ENCODE data around the gene NPAS3.

DNA sequence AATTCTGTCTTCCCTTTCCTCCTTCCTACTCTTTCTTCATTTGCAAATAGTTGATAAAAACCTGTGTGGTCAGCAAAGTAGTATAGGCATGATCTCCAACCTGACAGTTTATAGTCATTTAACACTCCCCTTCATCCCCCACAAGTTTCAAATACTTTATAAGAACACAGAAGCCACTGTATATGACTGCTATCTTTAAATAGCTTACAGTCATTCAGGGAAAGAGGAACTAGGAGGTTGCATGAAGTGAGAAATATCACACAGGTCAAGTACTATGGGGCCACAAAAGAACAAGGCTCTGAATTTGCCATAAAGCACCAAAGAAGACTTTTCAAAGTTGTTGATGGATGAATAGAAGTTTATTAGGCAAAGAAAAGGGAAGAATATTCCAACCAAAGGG, 431.3 kb downstream of the NPAS3 start:
- no peak for TF ChIP-seq POLR2A (IDR thresholded peaks at IDR 0.05)
- TF ChIP-seq CTCF (IDR thresholded peaks at IDR 0.05), result no peak
